Inflammatory macrophage (primary cell): Measurements from ENCODE around the gene TOB1.

Source experiments
- DNase-seq, 2 donors: peaks; one replicate each; pipeline ENCODE4 v3.0.0-alpha.2; 2020 to 2022

TOB1 gene

GRCh38 chr17:50844117-50844700 lies 21.9 kb downstream of the TOB1 start:
- DNase-seq = no peak

DNA sequence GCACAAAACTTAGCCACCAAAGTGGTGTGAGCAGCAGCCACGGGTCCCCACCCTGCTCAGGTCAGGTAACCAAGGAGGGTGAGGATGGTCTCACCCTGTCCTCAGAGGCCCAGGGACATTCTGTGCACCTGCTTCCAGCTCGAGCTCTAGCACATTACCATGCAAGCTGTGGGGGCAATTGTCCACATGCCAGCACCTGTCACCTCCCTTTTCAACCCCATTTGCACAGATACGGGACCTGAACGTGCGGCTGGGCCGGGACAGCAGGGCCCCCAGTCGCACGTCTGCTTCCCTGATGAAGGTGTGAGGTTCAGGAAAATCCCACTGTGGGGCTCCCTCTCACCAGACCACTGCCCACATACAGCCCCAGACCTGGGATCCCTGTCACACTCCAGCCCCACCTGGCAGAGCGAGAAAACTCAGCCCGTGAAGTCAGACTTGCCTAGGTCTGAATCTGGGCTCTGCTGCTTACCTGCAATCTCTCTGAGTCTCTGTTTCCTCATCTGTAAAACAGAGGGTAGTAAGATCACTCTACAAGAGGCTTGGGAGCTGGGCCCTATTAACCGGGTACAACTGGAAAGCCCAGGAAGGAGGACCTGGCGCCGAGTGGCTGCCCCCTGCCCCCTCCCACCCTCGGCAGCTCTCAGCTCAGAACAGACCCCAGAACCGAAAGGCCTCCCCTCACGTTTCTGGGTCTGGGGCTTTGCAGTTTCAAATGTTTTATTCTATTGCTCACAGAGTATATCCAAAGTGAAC lies 22.8 kb downstream of the TOB1 start:
- no peak for DNase-seq

DNA sequence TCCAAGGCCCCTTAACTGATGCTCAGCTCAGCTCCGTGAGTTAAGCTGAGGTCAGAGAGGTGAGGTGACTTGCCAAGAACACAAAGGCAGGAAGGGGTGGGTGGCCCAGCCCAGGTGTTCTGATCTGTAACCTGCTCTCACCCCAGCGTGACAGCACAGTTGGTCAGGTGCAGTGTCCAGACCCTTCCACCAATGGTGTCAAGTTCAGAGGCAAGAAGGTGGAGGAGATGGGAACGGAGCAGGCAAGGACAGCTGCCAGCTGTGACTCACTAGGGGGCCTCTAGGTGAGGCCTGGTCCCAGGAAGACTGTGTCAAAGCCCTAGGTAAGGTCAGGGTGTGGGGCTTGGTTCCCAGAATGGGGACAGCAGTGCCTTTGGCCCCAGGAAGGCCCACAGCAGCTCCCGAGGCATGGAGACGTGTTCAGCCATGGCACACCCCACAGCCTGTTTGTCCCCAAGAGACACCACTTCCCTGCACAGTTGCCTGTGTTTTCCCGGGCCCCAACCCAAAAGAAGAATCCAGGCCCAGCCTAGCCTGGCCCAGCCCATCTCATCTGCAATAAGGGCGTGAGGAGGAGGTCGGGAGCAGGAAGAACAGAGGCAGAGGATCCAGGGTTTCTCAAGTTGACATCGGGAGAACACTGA lies 23.5 kb downstream of the TOB1 start:
- DNase-seq = no peak

GRCh38 chr17:50841949-50842354 lies 24.2 kb downstream of the TOB1 start:
- peak; percentile 72 to 73 for DNase-seq

- DNase-seq = no peak
These were observed 24.7 kb downstream of the TOB1 start for GRCh38 chr17:50841277-50841948.

DNA sequence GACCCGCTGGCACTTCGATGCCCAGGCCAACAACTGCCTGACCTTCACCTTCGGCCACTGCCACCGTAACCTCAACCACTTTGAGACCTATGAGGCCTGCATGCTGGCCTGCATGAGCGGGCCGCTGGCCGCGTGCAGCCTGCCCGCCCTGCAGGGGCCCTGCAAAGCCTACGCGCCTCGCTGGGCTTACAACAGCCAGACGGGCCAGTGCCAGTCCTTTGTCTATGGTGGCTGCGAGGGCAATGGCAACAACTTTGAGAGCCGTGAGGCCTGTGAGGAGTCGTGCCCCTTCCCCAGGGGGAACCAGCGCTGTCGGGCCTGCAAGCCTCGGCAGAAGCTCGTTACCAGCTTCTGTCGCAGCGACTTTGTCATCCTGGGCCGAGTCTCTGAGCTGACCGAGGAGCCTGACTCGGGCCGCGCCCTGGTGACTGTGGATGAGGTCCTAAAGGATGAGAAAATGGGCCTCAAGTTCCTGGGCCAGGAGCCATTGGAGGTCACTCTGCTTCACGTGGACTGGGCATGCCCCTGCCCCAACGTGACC lies 25.8 kb downstream of the TOB1 start:
- no peak for DNase-seq

DNA sequence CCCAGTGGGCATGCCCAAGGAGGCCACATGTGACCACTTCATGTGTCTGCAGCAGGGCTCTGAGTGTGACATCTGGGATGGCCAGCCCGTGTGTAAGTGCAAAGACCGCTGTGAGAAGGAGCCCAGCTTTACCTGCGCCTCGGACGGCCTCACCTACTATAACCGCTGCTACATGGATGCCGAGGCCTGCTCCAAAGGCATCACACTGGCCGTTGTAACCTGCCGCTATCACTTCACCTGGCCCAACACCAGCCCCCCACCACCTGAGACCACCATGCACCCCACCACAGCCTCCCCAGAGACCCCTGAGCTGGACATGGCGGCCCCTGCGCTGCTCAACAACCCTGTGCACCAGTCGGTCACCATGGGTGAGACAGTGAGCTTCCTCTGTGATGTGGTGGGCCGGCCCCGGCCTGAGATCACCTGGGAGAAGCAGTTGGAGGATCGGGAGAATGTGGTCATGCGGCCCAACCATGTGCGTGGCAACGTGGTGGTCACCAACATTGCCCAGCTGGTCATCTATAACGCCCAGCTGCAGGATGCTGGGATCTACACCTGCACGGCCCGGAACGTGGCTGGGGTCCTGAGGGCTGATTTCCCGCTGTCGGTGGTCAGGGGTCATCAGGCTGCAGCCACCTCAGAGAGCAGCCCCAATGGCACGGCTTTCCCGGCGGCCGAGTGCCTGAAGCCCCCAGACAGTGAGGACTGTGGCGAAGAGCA lies 26.4 kb downstream of the TOB1 start:
- no peak for DNase-seq

- DNase-seq = no peak
These were observed 27.9 kb downstream of the TOB1 start for GRCh38 chr17:50837980-50838954.

GRCh38 chr17:50837286-50837979 lies 28.7 kb downstream of the TOB1 start:
- DNase-seq = no peak

DNA sequence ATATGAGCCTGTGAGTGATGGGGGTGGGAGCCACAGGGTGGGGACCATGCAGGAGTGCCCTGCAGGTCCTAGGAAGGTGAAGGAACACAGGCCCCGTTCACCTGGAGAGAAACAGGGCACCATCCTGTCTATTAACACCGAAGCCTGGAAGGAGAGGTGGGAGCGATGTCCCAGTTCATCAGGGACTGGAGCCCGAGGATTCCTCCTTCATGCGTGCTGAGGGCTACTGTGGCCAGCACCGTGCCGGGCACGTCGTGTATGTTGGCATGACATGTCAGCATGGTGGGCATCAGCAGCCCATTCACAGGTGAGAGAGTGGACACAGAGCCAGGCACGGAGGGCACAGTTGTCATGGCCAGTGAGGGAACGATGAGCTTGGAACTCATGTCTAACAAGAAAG lies 29.3 kb downstream of the TOB1 start:
- DNase-seq = no peak

DNA sequence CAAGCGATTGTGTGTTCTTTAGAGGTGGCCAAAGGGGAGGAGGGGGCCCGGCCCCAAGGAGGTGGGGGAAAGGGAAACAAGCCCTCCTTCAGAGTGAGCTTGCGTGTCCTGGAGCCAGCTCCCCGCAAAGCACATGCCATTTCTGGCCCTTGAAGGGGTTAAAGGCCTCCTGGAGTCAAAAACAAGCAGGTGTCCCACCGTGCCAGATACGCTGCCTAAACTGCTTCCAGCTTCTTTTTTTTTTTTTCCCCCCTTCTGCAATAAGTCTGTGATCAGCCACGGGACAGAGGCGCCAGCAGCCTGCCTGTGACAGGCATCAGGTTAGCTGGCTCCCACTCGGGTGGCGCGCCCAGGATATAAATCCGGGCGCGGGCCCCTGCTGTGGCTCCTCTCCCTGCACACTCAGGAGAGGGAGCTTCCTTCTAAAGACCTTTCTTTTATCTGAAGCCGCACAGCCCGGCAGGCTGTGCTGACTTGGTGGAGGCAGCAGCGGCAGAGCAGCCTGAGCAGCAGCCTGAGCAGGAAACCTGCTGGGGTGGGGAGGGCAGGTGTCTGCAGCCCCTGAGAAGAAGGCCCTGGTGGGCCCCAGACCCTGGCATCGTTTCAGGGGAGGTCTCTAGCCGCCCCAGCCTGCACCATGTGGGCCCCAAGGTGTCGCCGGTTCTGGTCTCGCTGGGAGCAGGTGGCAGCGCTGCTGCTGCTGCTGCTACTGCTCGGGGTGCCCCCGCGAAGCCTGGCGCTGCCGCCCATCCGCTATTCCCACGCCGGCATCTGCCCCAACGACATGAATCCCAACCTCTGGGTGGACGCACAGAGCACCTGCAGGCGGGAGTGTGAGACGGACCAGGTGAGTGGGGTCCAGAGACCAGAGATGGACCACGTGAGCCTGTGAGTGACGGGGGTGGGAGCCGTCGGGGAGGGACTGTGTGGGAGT lies 30.6 kb downstream of the TOB1 start, which contains the start of gene WFIKKN2:
Gene WFIKKN2 (plus strand): TSS at position 286 of the 934 bp plus-strand sequence. CDS start 352 bp downstream, at position 638.
- no peak for DNase-seq

DNA sequence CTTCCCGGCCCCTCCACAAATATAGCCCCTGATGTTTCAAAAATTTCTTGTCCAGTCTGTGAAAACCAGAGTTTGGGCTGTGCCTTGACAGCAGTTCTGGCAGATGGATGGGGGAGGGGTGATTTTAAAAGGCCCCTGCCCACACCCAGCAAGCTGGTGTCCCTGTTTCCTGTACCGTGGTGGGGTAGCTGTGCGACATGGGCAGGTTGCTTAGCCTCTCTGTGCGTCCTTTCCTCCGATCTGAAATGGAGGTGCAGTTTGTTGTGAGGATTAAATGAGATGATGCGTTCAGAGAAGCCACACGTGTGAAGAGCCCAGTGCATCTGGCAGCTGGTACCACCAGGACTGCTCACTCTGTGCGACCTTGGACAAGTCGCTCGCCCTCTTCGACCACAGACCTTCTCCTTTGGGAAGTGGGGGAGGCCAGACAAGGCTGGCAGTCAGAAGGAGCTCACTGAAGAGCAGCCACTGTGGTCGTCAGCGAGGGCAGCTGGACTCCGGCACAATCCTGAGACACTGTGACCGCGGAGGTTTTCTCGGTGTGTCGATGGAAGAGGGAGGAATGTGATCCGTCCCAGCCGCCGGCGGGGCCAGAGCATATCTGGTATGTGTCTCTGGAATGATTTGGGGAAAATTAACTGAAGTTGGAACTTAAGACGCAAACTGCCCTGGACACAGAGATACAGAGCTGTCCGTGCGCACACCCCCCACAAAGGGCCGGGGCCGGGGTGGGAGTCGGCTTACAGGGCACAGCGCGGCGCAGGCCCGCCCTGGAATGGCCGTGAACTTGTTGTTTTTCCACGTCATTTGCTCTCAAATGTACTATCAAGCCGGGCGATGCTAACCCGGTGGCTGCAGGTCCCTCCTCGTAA lies 31.5 kb downstream of the TOB1 start:
- no peak for DNase-seq

DNA sequence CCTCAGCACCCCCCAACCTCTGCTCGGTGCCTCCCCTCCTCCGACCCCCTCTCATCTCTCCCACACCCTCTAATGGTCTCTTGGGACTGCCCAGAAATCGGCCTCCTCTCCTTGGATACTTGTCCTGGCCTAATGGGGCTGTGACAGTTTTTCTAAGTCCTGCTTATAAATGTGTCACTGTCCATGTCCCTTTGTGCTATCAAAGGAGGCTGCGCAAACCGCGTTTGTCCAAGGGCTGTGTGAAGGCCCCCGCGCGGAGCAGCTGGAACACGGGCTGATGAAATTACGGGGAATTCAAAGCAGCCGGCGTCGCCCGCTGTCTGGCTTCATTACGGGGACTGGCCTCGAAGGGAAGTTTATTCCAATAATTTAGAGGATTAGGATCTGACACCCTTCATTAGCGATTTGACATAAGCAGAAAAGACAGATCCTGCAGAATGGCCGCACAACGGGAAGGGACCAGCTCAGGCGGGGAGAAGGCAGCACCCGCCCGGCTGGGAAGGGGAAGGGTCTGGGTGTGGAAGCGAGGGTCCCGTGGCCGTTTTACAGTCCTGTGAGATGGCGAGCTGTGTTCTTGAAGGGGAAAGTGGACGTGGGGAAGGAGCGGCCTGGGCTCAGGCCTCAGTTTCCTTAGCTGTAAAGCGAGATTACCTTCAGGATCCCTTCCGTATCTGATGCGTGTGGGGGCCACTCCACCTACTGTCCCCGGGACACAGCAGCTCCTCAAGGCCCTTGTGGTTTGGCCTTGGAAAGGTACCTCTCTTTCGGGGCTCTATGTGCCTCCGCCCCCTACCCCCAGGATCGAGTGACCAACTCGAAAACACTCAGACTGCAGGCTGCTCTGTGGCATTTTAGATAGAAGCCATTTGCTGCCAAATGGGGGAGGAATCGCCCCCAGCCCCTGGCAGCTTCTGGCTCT lies 32.4 kb downstream of the TOB1 start:
- DNase-seq = no peak

- no peak for DNase-seq
These were observed 33.2 kb downstream of the TOB1 start for GRCh38 chr17:50832864-50833381.

- no peak for DNase-seq
These were observed 33.8 kb downstream of the TOB1 start for GRCh38 chr17:50832267-50832863.

DNA sequence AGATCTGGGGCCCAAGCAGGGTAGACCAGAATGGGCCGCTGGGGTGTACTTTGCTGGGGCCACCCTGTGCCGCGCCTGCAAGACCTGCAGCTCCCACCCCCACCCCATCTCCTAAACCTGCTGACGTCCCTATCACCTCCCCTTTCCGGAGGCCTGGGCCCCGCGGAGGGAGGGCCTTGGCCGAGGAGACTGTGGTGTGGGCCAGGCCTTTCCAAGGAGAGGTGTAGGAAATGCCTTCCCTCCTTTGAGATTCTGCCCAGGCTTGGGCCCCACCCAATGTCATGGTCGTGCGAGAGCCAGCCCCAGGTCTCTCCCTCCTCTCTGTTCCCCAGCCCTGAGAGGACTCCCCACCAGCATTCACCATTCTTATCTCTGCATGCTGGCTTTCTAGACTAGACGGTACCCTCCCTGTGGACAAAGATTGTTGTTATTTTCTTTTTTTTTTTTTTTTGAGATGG lies 34.7 kb downstream of the TOB1 start:
- no peak for DNase-seq
